ENCODE measurements around the gene CFAP97D2. TPM values are rescaled to one million over a fixed set of nuclear protein-coding genes. Genes with fewer than 3 reads are reported as not detected.
A peak's percentile ranks its signal among the peaks of the same experiment; 100 is the strongest.

The CFAP97D2 gene
- total and polyA plus RNA-seq, 2 of the 13 experiments (the other 11 are each of a cell fraction or from before 2014, with no cell fraction given), result not detected

- TF ChIP-seq ISX (CRISPR knock-in tag; conservative IDR thresholded peaks at IDR 0.05), result no peak; the same call in 1 of the 2 replicates
- no peak for TF ChIP-seq ZNF597 (CRISPR knock-in tag; IDR thresholded peaks at IDR 0.05)
- TF ChIP-seq REST (IDR thresholded peaks at IDR 0.05; ENCODE audit: borderline replicate concordance in 1 of 2, low read depth in 1 of 2, low read length in 2 of 2), result no peak; a peak in 1 of 4 replicates
- peak; percentile 45; the same call in 1 of the 2 replicates for TF ChIP-seq RAD21 (CRISPR knock-in tag; IDR thresholded peaks at IDR 0.05)
- peak; percentile 59 for TF ChIP-seq HCFC1 (IDR thresholded peaks at IDR 0.05; ENCODE audit: low read depth, low read length)
- peak; percentile 62; the same call in 1 of the 2 replicates for TF ChIP-seq ZNF503 (CRISPR knock-in tag; IDR thresholded peaks at IDR 0.05)
- no peak for TF ChIP-seq ZC3H13 (CRISPR knock-in tag; IDR thresholded peaks at IDR 0.05)
- no peak for TF ChIP-seq RBAK (CRISPR knock-in tag; IDR thresholded peaks at IDR 0.05)
- peak; percentile 93 for TF ChIP-seq ATF7-NPFF (CRISPR knock-in tag; IDR thresholded peaks at IDR 0.05; ENCODE audit: low read depth)
- peak; percentile 61; the same call in 1 of the 2 replicates for TF ChIP-seq HOMEZ (CRISPR knock-in tag; IDR thresholded peaks at IDR 0.05; ENCODE audit: low read depth)
- no peak; the same call in 1 of the 2 replicates for TF ChIP-seq ZNF556 (CRISPR knock-in tag; IDR thresholded peaks at IDR 0.05; ENCODE audit: borderline replicate concordance)
- peak; percentile 42; the same call in 1 of the 2 replicates for TF ChIP-seq NRL (CRISPR knock-in tag; IDR thresholded peaks at IDR 0.05; ENCODE audit: borderline replicate concordance)
- 0 out of 2 replicates have a peak, but pooled peaks have one; percentile 44 for TF ChIP-seq ZNF562 (CRISPR knock-in tag; IDR thresholded peaks at IDR 0.05; ENCODE audit: borderline replicate concordance)
- peak; percentile 61; the same call in 1 of the 2 replicates for TF ChIP-seq ZNF484 (CRISPR knock-in tag; IDR thresholded peaks at IDR 0.05; ENCODE audit: borderline replicate concordance, low read depth)
- TF ChIP-seq ZNF138 (CRISPR knock-in tag; IDR thresholded peaks at IDR 0.05; ENCODE audit: low read depth), result peak; percentile 85; the same call in 1 of the 2 replicates
- no peak for TF ChIP-seq ZNF772 (CRISPR knock-in tag; IDR thresholded peaks at IDR 0.05)
- no peak for TF ChIP-seq TCF7L2 (IDR thresholded peaks at IDR 0.05; ENCODE audit: low read depth, low read length)
These were observed 55.8 kb downstream of the CFAP97D2 start, which contains the start of gene CDC16 (continued) for GRCh38 chr13:114234645-114235421.

Measured in HepG2 (cell line).